GM19467 (cell line): ENCODE data around the gene EPC1.
"Not testable (repeated sequence)": the region's sequence is repeated elsewhere in the genome, so short reads cannot be mapped to it uniquely, and the experiment has no call there.

Source experiments
- ATAC-seq: cut with Tn5 transposase; IDR thresholded peaks from one replicate; pipeline ENCODE4 v1.9.1; 2021; ENCODE audit warnings: mild to moderate bottlenecking, moderate library complexity; ENCODE audit not compliant: unreplicated experiment

Gene EPC1

GRCh38 chr10:32239769-32240168 lies 107.2 kb downstream of the EPC1 start:
- ATAC-seq: no peak

GRCh38 chr10:32237644-32238345 lies 109.2 kb downstream of the EPC1 start:
- ATAC-seq: no peak

- no peak for ATAC-seq
These were observed 112.5 kb downstream of the EPC1 start for GRCh38 chr10:32234471-32234870.

GRCh38 chr10:32233375-32233774 lies 113.6 kb downstream of the EPC1 start:
- ATAC-seq: not testable (repeated sequence)

GRCh38 chr10:32232378-32232777 lies 114.6 kb downstream of the EPC1 start:
- ATAC-seq: no peak

GRCh38 chr10:32229788-32230187 lies 117.2 kb downstream of the EPC1 start:
- not testable (repeated sequence) for ATAC-seq

GRCh38 chr10:32229170-32229569 lies 117.8 kb downstream of the EPC1 start:
- ATAC-seq: no peak

GRCh38 chr10:32227802-32228201 lies 119.2 kb downstream of the EPC1 start:
- ATAC-seq: no peak

GRCh38 chr10:32226624-32227023 lies 120.3 kb downstream of the EPC1 start:
- no peak for ATAC-seq

GRCh38 chr10:32225976-32226375 lies 121.0 kb downstream of the EPC1 start:
- no peak for ATAC-seq

- ATAC-seq: not testable (repeated sequence)
These were observed 124.6 kb downstream of the EPC1 start for GRCh38 chr10:32222376-32222775.

- not testable (repeated sequence) for ATAC-seq
These were observed 127.8 kb downstream of the EPC1 start for GRCh38 chr10:32219156-32219555.

- not testable (repeated sequence) for ATAC-seq
These were observed 128.5 kb downstream of the EPC1 start for GRCh38 chr10:32218206-32219044.
